ENCODE data around the gene DTNBP1.
"Not testable (repeated sequence)": the region's sequence is repeated elsewhere in the genome, so short reads cannot be mapped to it uniquely, and the experiment has no call there.

Gene DTNBP1

GRCh38 chr6:15672291-15672690, 9.5 kb upstream of the DTNBP1 start:
- no peak for TF ChIP-seq CTCF (IDR thresholded peaks at IDR 0.05; ENCODE audit: low read length, missing control alignments)
- DNase-seq (ENCODE audit: low read depth), result no peak
- no peak overlapping the region for H3K4me3 ChIP-seq (replicated peaks; ENCODE audit: low read depth, low read length)

DNA sequence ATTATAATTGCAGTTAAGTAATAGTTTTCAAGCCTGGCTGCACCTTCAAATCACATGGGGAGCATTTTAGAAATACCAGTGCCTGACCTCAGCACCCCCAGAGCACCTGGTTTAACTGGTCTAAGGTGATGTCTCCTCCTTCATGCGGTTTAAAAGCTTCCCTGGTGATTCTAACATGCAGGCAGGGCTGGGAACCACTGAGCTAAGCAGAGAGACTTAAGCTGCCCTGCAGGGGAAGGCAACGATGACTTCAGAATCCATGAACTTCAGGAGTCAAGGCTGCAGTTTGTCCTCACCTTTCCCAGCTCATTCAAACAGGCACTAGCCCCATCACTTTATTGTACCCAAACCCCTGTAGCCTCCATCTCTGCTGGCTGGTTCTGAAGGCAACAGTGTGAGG, 6.1 kb upstream of the DTNBP1 start:
- no peak overlapping the region for H3K4me3 ChIP-seq (replicated peaks; ENCODE audit: low read depth, low read length)
- no peak for DNase-seq (ENCODE audit: low read depth)
- TF ChIP-seq CTCF (IDR thresholded peaks at IDR 0.05; ENCODE audit: low read length, missing control alignments), result no peak

GRCh38 chr6:15666896-15667295, 4.1 kb upstream of the DTNBP1 start:
- not testable (repeated sequence) for H3K4me3 ChIP-seq (replicated peaks; ENCODE audit: low read depth, low read length); DNase-seq (ENCODE audit: low read depth)

DNA sequence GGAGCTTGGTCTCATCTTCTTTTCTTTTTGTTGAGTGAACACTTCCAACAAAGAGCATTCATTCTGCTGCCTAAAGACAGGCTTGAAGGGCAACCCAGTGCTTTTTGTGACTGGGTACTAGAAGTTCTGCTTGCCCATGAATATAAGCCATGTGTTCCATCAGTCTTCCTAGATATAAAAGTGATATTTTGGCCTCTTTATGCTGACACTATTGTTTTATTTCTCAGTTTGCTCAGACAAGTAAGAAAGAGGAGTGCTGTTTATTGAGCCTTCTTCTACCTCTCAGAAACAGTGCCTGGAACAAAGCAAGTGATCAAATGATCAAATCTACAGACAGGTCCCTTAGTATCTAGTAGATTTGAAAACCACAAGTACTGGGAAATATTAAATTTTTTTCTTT, 2.4 kb upstream of the DTNBP1 start:
- H3K4me3 ChIP-seq (replicated peaks; ENCODE audit: low read depth, low read length), result no peak overlapping the region
- TF ChIP-seq CTCF (IDR thresholded peaks at IDR 0.05; ENCODE audit: low read length, missing control alignments), result no peak
- DNase-seq (ENCODE audit: low read depth), result no peak

DNA sequence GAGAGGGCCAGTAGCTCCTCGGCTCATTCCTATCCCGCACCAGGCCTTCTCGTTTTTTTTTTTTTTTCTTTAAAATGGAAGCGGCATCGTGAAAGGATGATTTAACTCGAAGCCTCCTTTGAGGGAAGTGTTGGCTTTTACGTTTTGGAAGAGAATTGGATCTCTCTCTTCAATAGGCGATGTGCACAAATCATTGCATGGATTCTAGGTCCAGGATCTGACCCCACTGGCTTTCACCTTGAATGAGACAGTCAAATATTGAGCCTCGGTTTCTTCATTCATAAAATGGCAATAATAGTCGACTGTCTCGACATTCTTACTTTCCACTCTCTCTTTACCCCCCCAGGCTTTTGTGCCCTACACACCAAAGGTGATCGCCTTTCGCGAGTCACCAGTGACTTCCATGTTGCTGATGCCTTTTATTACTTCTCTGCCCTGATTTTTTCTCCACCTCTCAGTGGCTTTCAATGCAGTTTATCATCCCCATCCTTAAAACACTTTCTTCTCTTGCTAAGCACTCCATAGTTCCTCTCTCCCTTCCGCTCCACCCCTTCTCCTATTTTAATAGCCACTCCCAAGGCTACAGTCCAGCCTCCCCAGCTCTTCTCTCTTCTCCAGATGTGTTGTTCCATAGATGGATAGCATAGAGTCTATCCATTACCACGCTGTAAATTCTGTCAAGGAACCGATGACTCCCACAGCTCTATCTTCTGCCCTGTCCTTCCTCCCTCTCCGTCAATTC, 473 bp upstream of the DTNBP1 start:
- no peak for DNase-seq (ENCODE audit: low read depth)
- no peak for TF ChIP-seq CTCF (IDR thresholded peaks at IDR 0.05; ENCODE audit: low read length, missing control alignments)
- H3K4me3 ChIP-seq (replicated peaks; ENCODE audit: low read depth, low read length), result peak overlapping the region; percentile 73

- DNase-seq (ENCODE audit: low read depth), result peak; percentile 1
- no peak for TF ChIP-seq CTCF (IDR thresholded peaks at IDR 0.05; ENCODE audit: low read length, missing control alignments)
- H3K4me3 ChIP-seq (replicated peaks; ENCODE audit: low read depth, low read length), result peak overlapping the region; percentile 73
These were observed 939 bp downstream of the DTNBP1 start for GRCh38 chr6:15661853-15662325.

GRCh38 chr6:15659181-15659580, 3.6 kb downstream of the DTNBP1 start:
- no peak for TF ChIP-seq CTCF (IDR thresholded peaks at IDR 0.05; ENCODE audit: low read length, missing control alignments)
- H3K4me3 ChIP-seq (replicated peaks; ENCODE audit: low read depth, low read length), result no peak overlapping the region
- DNase-seq (ENCODE audit: low read depth), result no peak

Data from fibroblast of pulmonary artery (primary cell).